Erythroblast (primary cell): ENCODE results near the gene ZC3H13.
A peak's percentile ranks its signal among the peaks of the same experiment; 100 is the strongest.

Source experiments
- DNase-seq, 2 experiments: peaks; one replicate each; lab custom pipeline; 2025; lab: John Stamatoyannopoulos, UW
- GATA1 ChIP-seq: IDR thresholded peaks from 2 replicates; pipeline ENCODE4 v1.6.1; 2011; ENCODE audit warnings: low read depth, mild to moderate bottlenecking, control low read depth, low read length, moderate library complexity
- POLR2A ChIP-seq: IDR thresholded peaks from 2 replicates; pipeline ENCODE4 v1.6.1; 2011; ENCODE audit warnings: mild to moderate bottlenecking, low read length

Gene ZC3H13

GRCh38 chr13:46079770-46080169 is 27.2 kb upstream of the ZC3H13 start:
- no peak for DNase-seq
- TF ChIP-seq GATA1: no peak
- no peak for TF ChIP-seq POLR2A

DNA sequence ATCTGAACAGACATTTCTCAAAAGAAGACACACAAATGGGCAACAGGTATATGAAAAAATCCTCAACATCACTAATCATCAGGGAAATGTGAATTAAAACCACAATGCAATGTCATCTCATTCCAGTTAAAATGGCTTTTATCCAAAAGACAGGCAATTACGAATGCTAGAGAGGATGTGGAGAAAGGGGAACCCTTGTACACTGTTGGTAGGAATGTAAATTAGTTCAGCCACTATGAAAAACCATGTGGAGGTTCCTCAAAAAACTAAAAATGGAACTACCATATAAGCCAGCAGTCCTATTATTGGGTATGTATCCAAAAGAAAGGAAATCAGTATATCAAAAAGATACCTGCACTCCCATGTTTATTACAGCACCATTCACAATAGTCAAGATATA is 24.7 kb upstream of the ZC3H13 start:
- no peak for TF ChIP-seq POLR2A
- no peak for TF ChIP-seq GATA1
- no peak for DNase-seq

DNA sequence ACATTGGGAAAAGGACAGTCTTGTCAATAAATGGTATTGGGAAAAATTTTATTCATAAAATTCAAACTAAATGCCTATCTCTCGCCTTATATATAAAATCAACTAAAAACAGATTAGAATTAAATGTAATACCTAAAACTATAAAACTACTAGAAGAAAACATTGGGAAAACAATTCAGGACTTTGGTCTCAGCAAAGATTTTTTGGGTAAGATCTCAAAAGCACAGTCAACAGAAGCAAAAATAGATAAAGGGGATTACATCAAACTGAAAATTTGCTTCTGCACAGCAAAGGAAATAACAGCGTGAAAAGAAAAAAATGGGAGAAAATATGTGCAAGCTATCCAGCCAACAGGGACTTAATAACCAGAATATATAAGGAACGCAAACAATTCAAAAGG is 24.3 kb upstream of the ZC3H13 start:
- no peak for TF ChIP-seq POLR2A
- TF ChIP-seq GATA1: no peak
- no peak for DNase-seq

DNA sequence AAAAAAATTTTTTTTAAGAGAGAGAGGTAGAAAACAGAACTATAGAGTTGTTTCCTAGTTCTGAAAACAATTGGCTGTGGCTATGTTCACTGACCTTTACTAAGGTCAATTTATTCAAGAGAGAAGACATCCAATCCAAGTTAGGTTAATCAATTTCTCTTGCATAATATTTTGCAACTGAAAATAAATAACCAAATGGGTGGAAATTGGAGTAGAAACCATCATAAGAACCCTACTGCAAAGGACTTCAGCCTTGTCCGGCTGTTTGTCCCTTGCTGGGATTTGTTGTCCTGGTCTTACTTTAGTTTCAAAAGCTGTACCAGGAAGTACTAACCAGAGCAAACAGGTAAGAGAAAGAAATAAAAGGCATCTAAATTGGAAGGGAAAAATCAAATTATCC is 23.3 kb upstream of the ZC3H13 start:
- no peak for DNase-seq
- TF ChIP-seq GATA1 (no peak), POLR2A (no peak)

DNA sequence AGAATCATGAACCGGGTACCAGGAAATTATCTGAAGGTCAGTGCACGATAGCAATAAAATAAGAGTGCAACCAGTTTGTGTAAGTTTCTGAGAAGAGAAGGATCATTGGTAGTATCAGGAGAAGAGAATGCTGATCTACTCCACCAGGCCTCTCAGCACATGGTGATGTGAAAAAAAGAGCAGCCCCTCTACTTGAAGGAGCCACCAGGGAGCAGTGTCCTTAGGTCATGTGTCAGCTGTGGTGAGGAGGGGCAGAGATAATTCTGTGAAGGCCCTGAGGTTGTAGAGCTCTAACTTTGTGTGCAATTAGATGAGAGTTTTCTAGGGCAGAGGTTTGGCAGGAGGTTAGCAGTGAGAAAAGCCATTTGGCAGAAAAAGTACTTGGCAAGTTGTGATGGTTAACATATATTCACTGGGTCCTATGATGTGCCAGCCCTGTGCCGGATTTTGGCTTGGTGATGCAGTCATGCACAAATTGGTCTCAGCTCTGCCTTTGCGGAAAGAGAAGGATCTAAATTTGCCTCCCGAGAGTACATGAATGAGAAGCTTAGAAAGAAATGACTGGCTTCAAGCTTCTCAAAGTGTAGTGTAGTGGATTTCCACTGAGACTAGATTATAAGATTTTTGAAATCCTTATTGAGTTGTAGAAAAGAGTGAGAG is 19.2 kb upstream of the ZC3H13 start:
- DNase-seq: peak; percentile 27 to 55

DNA sequence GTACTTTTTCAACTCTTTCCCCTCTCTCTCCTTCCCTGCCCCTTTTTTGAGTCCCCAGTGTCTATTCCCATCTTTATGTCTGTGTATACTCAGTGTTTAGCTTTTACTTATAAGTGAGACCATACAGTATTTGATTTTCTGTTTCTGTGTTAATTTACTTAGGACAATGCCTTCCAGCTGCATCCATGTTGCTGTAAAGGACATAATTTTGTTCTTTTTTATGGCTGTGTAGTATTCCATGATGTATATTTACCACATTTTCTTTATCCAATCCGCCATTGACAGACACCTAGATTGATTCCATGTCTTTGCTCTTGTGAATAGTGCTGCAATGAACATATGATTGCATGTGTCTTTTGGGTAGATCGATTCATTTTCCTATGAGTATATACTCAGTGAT is 10.7 kb upstream of the ZC3H13 start:
- TF ChIP-seq GATA1 (no peak), POLR2A (no peak)
- DNase-seq: no peak

More for the DNA sequence above, 19.2 kb upstream of the ZC3H13 start:
- TF ChIP-seq GATA1: no peak
- no peak for TF ChIP-seq POLR2A

GRCh38 chr13:46062185-46062584 is 9.6 kb upstream of the ZC3H13 start:
- TF ChIP-seq POLR2A: no peak
- no peak for TF ChIP-seq GATA1
- no peak for DNase-seq

DNA sequence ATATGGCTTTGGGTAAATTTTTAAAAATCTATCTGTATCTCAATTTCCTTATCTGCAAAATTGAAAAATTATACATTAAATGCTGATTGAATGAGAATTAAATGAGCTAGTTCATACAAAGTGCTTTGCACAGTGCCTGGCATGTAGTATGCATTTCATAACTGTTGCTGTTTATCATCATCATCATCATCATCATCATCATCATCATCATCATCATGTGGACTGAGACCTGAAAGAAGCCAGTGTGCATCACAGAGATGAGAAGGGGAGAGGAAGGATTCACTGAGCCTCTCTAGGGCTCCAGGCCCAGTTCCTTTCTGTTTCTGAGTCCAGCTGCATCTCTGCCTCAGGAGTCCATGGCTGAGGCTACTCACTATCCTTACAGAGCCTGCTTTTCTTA is 6.9 kb upstream of the ZC3H13 start:
- no peak for DNase-seq
- TF ChIP-seq POLR2A (no peak), GATA1 (no peak)

- DNase-seq: no peak
- no peak for TF ChIP-seq POLR2A
- no peak for TF ChIP-seq GATA1
These were observed 5.7 kb upstream of the ZC3H13 start for GRCh38 chr13:46058268-46058667.

GRCh38 chr13:46057256-46058015 is 4.9 kb upstream of the ZC3H13 start:
- TF ChIP-seq GATA1 (no peak), POLR2A (no peak)
- no peak for DNase-seq

GRCh38 chr13:46053162-46054012 is 841 bp upstream of the ZC3H13 start:
- no peak for TF ChIP-seq GATA1
- no peak for TF ChIP-seq POLR2A

DNA sequence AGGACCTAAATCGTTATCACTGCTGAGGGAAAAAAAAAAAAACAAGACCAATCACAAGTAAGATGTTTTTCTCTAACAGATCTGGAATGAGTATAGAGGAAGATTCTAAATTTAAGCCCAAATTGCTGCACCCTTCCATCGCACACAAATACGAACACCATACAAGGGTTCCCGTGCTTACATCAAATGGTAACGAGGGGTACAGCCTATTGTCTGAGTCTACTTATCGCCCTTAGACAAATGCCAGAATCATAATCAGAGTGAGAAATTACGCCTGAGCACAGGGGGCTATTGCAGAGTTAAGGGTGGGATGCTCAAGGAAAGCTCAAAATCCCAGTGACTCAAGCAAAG is 603 bp downstream of the ZC3H13 start:
- TF ChIP-seq POLR2A: no peak
- TF ChIP-seq GATA1: no peak
- DNase-seq: no peak

More at GRCh38 chr13:46053162-46054012, 841 bp upstream of the ZC3H13 start:
- no peak for DNase-seq

- no peak for DNase-seq
- TF ChIP-seq POLR2A (no peak), GATA1 (no peak)
These were observed 1.8 kb downstream of the ZC3H13 start for GRCh38 chr13:46050771-46051170.

GRCh38 chr13:46045424-46045823 is 7.1 kb downstream of the ZC3H13 start:
- no peak for DNase-seq
- no peak for TF ChIP-seq GATA1
- no peak for TF ChIP-seq POLR2A
